ENCODE results near the gene FHIT. TPM values are rescaled to one million over a fixed set of nuclear protein-coding genes. Genes with fewer than 3 reads are reported as not detected.

Gene FHIT
- total RNA-seq, 1 donor from 2014 or later: 7.9 TPM

- no peak for DNase-seq (ENCODE audit: low spot score)
These were observed 827.7 kb downstream of the FHIT start for GRCh38 chr3:60423556-60423955.

DNA sequence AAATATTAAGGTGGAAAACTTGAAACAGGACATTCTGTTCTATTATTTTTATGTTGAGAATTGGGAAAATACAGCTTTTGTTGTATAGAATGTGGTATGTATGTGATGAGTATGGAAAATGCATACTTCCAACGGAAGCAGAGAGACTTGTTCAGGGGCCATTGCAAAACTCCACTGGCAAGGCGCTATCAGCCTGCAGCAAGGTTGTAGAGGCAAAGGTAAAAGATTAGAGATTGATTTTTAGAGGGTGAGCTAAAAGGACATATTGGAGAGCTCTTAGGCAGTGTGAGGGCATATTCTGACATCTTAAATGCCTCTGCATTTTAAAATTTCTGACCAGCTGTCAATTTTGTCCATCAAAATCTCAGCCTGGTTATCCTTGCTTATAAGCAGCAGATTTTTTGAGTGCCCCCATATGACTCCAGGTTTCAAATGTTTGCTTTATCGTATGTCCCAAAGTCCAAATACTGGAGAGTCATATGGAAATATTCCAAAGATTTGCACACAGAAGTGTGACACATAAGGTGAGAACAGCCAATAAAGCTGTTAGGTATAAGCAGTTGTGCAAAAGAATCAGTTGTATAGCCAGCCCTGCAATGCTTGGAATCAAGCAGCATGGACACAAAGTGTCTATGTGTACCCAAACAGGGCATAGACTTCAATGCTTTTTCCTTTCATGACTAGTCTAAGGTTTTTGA, 829.4 kb downstream of the FHIT start:
- DNase-seq (ENCODE audit: low spot score): no peak

DNA sequence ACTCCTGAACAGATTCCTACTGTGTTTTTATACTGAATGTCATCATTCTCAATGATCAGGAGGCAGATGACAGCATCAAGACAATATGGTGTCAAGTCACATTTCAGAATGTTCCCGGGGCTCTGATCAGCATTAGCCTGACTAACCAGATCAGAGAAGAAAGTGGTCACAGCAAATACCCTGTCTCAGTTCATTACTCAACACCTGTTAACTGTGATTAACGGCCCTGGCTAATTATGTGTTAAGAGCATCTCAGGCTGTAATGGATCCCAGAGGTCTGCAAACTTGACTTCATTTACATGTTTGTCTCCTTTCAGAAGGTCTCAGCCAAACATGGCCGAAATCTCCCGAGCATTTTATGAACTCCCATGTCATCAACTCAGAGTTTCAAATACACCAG, 833.7 kb downstream of the FHIT start:
- no peak for DNase-seq (ENCODE audit: low spot score)

GRCh38 chr3:60414011-60414410, 837.2 kb downstream of the FHIT start:
- no peak for DNase-seq (ENCODE audit: low spot score)

GRCh38 chr3:60413551-60413950, 837.7 kb downstream of the FHIT start:
- no peak for DNase-seq (ENCODE audit: low spot score)

DNA sequence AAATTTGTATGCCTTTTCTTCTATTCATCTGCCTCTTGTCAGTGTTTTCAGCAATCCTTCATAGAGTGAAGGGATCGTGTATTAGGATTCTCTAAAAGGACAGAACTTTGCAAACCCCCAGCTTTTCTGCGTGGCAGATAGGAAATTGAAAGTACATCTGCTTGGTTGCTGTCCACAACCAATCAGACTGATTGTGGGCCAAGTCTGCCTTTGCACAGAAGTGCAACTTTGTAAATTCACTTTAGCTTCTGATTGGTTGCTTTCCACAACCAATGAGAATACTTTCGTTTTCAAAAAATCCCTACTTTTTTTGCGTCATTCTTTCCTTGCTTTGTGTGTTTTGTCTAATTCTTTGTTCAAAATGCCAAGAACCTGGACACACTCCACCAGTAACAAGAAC, 847.4 kb downstream of the FHIT start:
- DNase-seq (ENCODE audit: low spot score): no peak

- DNase-seq (ENCODE audit: low spot score): no peak
These were observed 848.3 kb downstream of the FHIT start for GRCh38 chr3:60402931-60403330.

DNA sequence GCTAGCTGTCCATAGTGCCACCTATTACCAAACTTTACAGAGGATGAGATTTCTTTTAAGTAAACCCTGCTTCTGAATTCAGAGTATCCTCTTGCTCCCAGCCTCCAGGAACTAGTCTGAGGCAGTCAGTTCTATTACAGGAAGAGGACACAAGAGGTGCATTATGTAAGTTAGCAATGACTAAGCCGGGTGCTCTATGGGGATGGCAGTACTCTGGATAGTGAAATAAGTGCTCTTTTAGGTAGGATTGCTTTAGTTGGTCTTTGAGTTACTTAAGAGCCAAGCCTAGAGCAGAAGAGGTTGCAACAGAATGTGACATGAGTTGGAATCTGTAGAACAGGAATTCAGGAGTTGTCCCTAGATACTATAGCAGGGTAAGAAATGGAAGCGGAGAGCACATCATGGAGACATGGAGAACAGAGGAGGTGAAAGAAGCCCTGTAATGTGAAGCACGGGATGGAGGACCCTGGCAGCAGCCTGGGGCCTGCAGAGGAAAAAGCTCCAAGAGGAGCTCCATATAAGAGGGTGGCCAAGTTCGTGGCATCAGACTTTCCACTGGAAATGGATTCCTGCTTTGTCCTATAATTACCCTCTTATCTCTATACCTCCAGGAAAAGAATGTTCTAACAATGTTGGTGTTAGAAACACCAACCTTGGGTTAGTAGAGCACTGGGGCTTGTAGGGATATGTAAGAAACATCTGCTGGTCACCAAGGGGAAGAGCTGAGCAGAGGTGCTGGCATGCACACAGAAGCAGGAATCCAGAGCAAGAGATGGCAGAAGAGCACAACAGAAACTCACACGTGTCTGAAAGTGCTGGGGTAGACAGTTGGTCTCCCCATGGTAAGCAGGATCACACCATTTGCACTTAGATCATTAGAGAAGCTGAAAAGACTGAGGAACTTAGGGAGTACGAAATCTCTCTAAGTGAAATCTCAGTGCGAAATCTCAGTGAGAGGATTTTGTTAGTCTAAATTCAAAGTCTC, 851.1 kb downstream of the FHIT start:
- DNase-seq (ENCODE audit: low spot score): no peak

DNA sequence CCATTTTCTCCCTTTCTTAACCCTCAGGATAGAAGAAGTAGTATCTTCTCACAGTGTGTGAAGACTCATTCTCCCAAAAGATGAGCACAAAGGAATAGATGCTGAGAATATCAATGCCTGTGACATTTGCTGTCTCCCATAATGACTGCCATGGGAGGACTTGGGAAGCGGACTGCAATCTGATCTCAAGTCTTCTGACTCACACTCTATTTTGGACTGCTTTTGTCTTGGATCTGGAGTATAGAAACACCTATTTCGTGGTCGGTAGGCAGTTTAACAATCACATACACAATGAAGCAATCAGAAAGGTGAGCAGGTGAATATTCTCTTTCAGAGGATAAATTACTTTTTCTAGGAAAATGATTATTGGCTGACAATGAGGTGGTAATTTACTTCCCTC, 852.0 kb downstream of the FHIT start:
- no peak for DNase-seq (ENCODE audit: low spot score)

GRCh38 chr3:60395173-60395762, 856.0 kb downstream of the FHIT start:
- DNase-seq (ENCODE audit: low spot score): no peak

- no peak for DNase-seq (ENCODE audit: low spot score)
These were observed 857.3 kb downstream of the FHIT start for GRCh38 chr3:60393946-60394345.

DNA sequence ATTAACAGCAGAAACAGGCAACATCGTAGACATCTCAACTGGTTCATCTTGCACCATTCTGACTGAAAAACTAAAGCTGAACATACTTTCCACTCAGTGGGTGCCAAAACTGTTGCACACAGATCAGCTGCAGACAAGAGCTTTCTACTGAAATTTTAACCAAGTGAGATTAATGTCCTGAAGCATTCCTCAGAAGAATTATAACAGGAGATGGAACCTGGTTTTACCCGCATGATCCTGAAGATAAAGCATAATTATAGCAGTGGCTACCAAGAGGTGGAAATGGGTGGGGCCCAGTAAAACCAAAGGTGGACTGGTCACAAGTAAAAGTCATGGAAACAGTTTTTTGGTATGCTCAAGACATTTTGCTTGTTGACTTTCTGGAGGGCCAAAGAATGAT, 858.8 kb downstream of the FHIT start:
- no peak for DNase-seq (ENCODE audit: low spot score)

GRCh38 chr3:60391292-60391691, 860.0 kb downstream of the FHIT start:
- no peak for DNase-seq (ENCODE audit: low spot score)

GRCh38 chr3:60388731-60389130, 862.5 kb downstream of the FHIT start:
- DNase-seq (ENCODE audit: low spot score): no peak

DNA sequence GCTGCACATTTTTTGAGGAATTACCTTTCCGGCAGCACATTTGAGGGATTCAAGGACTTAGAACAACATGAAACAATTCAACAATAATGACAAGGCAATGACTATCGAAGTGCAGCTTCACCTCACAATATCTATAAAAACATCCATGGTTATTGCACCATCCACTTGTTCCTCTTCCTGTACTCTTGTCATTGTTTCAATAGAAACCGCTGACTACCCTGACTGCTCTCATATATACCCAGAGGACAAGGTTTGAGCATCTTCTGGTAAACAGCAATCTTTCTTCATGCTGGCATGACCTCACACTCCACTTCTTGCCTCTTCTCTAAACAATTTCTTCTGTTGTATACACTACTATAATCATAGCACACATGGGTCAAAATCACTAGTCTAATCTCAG, 864.9 kb downstream of the FHIT start:
- no peak for DNase-seq (ENCODE audit: low spot score)

- DNase-seq (ENCODE audit: low spot score): peak; percentile 28
These were observed 866.9 kb downstream of the FHIT start for GRCh38 chr3:60384341-60384740.

GRCh38 chr3:60383345-60383744, 867.9 kb downstream of the FHIT start:
- no peak for DNase-seq (ENCODE audit: low spot score)

GRCh38 chr3:60366486-60366885, 884.8 kb downstream of the FHIT start:
- DNase-seq (ENCODE audit: low spot score): no peak

DNA sequence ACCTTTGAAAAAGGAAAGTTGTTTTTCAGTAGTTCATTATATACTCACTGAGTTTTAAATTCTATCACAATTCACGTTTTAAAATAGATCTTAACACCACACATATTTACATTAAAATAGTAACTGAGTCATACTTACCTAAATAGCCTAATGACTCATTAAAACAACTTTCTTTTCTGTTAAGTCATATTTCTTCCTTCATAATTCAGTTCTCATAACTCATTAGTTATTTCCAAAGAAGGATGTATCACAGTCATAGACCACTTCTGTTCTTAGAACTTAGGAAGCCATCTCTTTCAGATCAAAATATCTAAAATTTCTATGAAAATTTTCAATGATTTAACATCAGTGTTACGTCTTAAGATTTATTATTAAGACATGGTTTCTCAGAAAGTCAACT, 885.9 kb downstream of the FHIT start:
- DNase-seq (ENCODE audit: low spot score): no peak

GRCh38 chr3:60364475-60364874, 886.8 kb downstream of the FHIT start:
- DNase-seq (ENCODE audit: low spot score): no peak

- no peak for DNase-seq (ENCODE audit: low spot score)
These were observed 887.4 kb downstream of the FHIT start for GRCh38 chr3:60363817-60364216.

GRCh38 chr3:60355825-60356224, 895.4 kb downstream of the FHIT start:
- no peak for DNase-seq (ENCODE audit: low spot score)

DNA sequence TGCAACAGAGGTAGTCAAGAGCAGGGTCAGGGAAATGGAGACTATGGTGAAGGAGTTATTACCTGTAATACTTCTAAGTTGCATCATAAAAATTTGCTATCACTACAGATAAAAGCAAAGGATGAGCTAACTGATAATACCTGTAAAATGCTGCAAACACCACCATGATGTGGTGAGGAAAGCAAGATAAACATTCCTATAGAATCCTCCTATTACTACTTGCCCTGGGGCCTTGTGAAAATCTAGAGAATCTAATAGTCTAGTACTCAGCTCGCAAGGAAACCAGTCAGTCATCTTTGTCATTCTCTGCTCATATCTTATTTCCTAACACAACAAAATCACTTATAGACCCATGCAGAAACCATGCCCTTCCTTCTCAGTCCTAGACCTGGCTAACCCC, 899.8 kb downstream of the FHIT start:
- no peak for DNase-seq (ENCODE audit: low spot score)

All from umbilical cord (tissue), 2 donors.